Measurements from ENCODE around the gene PRDM16.

DNA sequence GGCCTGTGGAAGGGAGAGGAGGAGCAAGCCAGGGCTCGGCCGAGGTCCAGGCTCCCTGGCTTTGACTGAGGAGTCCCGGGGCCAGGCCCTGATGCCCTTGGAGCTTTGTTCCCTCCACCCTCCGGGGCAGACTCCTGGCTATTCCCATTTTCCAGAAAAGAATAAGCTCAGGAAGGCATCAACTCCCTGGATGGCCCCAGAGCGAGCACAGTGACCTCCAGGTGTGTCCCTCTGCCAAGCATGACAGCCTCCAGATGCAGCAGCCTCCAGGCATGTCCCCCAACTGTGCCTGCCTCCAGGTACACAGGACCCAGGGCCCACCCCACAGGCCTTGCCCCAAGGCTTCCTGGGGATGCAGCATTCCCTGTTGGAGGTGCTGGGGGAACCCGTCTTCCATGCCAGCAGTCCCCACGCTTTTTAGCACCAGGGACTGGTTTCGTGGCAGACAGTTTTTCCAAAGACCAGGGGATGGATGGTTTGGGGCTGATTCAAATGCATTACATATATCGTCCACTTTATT is 369.7 kb downstream of the PRDM16 start:
- TF ChIP-seq, protein P1, sequence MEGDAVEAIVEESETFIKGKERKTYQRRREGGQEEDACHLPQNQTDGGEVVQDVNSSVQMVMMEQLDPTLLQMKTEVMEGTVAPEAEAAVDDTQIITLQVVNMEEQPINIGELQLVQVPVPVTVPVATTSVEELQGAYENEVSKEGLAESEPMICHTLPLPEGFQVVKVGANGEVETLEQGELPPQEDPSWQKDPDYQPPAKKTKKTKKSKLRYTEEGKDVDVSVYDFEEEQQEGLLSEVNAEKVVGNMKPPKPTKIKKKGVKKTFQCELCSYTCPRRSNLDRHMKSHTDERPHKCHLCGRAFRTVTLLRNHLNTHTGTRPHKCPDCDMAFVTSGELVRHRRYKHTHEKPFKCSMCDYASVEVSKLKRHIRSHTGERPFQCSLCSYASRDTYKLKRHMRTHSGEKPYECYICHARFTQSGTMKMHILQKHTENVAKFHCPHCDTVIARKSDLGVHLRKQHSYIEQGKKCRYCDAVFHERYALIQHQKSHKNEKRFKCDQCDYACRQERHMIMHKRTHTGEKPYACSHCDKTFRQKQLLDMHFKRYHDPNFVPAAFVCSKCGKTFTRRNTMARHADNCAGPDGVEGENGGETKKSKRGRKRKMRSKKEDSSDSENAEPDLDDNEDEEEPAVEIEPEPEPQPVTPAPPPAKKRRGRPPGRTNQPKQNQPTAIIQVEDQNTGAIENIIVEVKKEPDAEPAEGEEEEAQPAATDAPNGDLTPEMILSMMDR (IDR thresholded peaks at IDR 0.05; ENCODE audit: low read length) = no peak
- no peak for TF ChIP-seq EZH2 (IDR thresholded peaks at IDR 0.05; ENCODE audit: borderline replicate concordance, low read length)

All from OCI-LY1 (cell line).